Stimulated activated CD4-positive, alpha-beta T cell treated with anti-CD3 and anti-CD28 coated beads, Interleukin-4, amount 100 ng/mL, for 1 hour (primary cell): Measurements from ENCODE around the gene ESR1.
"Not testable (repeated sequence)": the region's sequence is repeated elsewhere in the genome, so short reads cannot be mapped to it uniquely, and the experiment has no call there.

Source experiments
- DNase-seq: peaks from one replicate; pipeline ENCODE4 v3.0.0-alpha.2; 2020

ESR1 gene

DNA sequence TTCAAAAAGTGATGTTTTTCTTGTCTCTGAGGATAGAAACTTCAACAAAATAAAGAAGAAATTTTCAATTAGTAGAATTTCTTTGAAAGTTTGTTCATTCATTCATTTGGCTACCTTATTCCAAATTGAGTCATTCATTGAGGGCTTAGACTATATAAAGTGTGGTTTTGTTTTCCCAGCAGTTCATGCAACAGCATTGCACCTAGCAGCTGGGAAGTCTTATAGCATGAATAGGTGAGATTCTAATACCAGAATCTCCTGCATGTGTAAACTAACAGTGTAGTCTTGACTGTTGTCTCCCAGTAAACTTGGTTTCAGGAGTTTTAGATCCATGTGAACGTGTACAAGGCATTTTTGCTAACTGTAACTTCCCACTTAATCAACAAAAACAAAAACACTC, 7.1 kb downstream of the ESR1 start:
- no peak for DNase-seq

DNA sequence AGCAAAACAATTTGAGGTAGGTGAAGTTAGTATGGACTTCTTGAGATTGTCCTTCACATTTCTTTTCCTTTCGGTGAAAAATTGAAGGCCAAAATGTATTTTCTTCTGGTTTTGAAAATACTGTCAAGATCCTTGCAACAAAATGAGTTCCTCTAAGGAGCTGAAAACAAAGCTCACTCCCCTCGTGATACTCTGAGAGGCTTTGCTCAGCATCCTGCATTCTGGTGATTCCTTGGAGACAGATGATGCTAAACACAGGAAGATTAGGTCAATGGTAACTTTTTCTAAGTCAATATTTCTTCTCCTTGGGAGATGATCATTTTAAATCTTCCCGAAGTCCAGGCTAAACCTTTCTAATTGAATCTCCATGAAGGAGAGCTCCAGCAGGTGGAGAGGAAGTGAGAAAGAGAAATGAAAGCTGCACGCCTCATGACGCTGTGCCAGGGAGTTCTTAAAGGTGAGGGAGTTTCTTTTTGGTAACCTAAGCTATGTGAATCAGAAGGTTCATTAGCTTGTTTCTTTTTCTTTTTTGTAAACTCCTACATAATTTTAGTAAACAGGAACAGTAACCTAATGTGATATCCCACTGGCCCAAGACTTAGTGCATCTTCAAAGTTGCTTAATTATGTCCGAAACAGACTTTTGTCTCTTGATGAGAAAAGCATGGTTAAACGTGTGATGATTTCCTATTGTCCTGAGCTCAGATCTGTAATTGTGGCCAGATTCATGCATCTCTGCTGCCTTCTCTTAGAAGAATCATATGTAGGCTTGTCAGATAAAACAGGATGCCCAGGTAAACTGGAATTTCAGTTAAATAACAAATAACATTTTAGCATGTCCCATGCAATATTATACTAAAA, 15.0 kb downstream of the ESR1 start:
- no peak for DNase-seq

DNA sequence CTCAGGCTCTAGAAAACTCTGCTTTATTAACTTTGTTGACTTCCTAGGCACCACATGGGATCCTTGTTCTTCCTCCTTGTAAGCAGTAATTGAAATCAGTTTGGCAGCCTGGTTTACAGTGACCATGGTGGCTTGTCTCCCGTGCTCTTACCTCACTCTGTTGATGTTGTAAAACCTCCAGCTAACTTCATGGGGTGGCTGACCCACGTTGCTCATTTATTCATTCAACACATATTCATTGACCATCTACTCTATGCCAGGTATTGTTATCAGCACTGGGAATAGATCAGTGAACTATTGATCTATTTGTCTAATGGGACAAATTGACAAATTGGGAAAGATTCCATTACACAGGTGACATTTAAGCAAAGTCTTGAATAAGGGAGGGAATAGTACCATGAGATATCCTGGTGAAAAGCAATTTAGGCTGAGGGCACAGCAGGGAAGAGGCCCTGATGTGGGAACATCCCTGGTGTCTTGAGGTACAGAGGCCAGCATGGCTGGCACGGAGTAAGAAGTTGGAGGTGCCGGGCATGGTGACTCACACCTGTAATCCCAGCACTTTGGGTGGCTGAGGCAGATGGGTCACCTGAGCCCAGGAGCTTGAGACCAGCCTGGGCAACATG, 19.1 kb downstream of the ESR1 start:
- no peak for DNase-seq

DNA sequence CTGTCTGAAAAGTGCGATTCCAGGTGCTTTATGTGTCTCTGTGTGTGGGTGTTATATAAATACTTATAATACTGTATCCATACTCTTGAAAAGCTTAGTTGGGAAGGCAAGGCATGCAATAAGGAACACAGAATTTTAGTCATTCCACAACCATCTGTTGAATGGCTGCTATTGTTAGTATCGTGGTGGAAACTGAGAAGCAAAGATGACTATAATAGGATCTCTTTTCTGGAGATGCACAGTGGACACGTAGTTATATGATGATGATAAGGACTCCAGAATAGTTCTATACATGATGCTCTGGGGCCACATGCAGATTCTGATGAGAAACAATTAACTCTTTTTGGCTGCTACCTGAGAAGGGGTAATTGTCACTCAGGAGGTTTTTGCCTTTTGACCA, 25.2 kb downstream of the ESR1 start:
- DNase-seq, result no peak

DNA sequence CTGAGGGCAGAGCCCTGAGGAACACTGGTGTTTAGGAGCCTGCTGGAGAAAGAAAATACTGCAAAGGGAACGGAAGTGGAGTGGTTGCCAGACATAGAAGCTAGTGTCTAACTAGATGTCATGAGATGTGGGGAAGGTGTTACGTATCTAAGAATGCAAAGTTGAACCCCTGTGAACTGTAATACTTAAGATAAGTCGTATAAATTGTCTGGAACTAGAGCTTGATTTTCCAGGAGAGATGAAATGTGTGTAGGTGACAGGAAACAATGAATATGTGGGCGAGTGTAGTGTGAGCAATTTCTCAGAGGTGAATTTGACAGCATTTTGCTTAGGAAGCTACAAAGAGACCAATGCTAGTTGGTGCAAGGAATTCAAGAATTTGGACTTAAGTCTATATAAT, 27.9 kb downstream of the ESR1 start:
- no peak for DNase-seq

DNA sequence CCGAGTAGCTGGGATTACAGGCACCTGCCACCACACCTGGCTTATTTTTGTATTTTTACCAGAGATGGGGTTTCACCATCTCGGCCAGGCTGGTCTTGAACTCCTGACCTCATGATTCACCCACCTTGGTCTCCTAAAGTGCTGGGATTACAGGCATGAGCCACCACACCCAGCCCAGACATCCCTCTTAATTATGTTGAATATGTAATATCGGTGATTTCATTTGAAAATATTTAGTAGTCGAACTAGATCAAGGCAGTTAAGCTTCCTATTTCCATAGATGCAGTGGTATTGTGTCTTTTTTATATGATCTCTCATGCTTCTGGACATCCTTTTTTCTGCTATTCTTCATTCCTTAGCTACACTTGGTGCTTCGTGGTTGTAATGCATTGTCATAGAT, 29.7 kb downstream of the ESR1 start:
- no peak for DNase-seq

DNA sequence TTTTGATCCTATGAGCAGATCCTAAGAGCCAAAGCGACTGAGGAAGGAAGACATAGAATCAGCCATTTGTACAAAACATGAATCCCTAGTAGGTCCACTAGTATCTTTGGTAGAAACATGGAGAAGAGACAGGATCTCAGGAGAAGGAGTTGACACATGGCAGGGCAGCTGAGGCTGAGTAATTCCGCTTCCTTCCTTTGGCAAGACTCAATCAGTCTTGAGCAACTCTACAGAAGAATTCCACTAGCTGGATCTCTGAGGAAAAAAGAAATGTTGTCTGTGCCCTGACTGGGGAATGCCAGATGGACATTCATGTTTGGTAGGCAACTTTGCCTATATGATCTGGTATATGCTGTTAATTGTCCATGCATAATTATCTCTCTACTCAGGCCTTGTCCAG, 35.3 kb downstream of the ESR1 start:
- no peak for DNase-seq

DNA sequence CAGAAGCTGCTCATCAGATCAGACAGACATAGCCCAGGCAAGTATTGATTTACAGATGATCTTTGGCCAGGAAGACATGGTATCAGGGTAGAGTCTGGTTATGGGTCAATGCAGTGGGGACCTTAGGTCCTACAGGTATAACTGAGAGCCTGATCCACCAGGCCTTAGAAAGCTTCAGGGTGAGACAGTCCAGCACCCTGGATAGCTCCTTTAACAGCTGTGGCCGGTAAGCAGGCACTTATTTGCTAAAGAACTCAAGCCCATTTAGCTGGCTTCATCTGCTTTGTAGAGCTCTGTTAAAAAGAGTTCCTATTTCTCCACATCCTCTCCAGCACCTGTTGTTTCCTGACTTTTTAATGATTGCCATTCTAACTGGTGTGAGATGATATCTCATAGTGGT, 39.6 kb downstream of the ESR1 start:
- DNase-seq, result no peak

DNA sequence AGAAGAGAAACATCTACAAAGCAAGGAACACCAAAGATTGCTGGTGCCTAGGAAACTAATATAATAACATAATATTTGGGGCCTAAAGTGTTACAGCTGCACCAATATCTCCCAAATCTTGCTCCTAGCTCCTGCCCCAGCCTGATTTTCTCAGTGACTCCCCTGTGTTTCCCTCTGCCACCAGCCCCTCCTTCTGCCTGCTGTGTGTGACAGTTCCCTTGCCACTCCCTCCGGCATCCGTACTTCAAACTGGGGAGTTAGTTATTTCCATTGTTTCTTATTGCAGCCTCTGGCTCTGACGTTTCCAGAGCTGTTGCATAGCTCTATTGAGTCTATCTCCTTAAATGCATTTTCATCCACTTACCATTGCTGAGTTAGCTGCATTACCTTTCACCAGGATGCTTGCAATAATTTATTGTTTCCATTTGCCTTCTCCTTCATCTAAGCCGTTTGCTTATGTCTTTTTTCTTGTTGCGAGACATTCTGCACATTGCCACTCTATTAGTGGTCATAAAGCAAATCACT, 43.1 kb downstream of the ESR1 start:
- no peak for DNase-seq

DNA sequence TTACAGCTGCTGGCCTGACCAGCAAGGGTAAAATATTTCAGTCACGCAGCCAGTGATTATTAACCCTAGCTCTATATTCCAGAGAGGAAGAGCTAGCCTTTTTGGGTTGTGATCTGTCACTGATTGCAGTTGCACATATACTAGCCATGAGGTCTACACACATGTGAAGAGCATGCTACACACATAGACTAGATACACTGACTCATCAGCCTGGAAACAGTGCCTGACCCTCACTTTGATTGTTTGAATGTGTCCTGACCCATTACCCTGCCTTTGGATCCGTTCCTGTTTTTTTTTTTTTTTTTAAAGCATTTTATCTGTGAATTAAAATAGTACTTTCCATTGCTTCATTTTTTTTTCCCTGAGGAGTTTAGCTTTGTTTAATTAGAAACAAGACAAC, 50.8 kb downstream of the ESR1 start:
- no peak for DNase-seq

DNA sequence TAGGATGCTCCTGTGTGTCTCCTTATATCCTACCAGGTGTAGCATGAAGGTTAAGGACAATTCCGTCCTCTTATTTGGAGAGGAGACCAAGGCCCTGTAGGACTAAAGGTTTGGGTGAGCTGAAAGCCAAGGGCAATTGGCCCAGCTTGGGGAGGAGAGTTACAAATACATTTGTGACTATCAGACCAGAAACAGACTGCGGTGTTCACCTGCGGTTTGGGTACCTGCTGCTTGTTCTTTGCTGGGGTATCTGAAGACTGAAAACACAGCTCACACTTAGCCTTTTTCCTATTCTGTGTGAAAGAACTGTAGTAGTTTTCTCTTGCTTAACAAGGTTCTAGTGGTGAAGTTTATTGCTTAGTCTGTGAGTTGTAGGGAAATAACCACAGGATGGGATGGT, 55.0 kb downstream of the ESR1 start:
- DNase-seq, result no peak

DNA sequence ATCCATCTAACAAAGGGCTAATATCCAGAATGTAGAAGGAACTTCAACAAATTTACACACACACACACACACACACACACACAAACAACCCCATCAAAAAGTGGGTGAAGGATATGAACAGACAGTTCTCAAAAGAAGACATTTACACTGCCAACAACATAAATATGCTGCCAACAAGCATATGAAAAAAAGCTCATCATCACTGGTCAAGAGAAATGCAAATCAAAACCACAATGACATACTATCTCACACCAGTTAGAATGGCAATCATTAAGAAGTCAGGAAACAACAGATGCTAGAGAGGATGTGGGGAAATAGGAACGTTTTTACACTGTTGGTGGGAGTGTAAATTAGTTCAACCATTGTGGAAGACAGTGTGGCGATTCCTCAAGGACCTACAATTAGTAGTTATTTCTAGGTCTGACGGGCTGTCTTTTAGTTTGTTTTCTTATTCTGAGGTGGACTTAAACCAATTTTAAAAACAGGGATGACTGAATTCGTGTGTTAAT, 59.9 kb downstream of the ESR1 start:
- not testable (repeated sequence) for DNase-seq

DNA sequence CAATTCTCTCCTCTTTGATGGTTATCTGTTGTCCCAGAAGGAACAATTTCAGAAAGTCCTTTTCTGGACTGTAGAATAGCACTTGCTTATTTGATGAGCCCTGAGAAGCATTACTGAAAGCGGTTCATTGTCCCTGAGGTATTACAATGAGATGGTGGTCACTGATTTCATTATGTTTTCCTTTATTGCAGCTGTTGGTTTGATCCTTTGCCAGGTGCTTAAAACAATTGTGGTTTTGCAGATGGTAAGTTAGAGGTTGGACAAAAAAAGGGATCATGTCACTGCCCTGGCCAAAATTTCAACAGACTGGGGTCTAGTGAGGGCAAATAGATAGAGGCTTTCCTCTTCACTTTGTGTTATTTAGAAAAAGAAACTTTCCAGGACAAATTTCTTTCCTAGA, 61.9 kb downstream of the ESR1 start:
- DNase-seq, result no peak

DNA sequence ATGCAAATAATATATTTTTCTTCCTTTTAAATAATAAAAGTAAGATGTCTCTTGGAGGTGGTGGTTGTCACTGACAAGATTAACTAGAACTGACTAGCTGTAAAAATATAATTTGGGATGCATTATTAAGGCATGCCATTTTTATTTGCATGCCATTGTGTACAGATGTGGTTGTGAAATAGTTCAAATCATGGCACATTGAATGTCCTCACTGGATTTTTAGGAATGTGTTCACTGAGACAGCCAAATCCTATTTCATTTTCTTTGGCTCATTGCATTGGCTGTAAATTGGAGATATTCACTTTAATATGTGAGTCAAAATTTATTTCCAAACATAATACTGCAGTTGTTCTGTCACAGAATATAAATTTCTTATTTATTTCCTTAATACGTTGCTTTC, 62.3 kb downstream of the ESR1 start:
- no peak for DNase-seq

DNA sequence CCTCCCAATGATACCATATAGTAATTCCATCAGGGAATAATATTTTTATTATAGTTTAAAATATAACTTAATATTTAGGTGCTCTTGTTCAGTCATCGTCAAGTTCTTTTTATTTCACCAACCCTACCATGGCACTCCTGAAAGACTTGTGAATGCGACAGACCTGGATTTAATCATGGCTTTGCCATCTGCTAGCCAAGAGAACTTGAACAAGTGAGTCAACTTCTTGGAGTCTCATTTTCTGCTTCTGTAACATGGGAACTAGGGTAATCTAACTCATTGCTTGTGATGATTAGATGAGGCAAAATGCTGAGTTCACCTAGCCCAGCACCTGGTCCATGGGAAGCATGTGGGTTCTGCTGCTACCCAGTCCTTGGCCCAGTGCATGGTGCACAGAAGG, 62.9 kb downstream of the ESR1 start:
- DNase-seq, result no peak

DNA sequence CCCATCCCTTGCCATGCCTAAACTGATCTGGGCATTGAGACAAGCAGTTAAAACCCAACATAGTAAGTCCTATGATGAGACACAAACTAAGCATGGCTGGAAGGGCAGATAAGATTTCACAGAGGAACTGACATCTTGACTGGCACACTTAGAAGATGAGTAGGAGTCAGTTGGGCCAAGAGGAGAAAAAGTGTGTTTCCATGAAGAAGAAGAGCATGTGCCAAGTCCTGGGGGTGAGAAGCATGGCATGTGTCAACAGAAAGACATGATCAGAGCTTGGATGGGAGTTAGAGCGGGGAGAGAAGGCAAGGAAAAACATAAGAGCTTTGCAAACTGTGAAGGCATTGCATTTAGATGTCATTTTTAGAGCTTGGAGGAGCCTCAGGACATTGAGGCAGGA, 68.0 kb downstream of the ESR1 start:
- no peak for DNase-seq

DNA sequence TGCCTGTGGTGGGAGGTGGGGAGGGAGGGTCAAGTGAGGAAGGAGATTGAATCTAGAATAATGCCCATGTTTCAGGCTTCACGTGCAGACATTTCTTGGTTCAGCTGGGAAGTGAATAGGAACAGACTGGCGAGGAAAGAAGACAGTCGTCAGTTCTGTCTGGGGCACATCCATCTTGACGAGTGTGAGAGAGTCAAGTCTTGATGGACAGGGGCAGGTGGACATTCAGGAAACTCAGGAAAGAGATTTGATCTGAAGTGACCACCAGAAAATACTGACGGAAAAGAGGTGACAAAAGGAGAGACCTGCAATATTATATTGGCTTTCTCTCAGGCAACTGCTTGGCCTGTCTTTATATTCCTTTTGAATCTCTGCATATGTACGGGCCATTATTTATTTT, 68.6 kb downstream of the ESR1 start:
- no peak for DNase-seq

DNA sequence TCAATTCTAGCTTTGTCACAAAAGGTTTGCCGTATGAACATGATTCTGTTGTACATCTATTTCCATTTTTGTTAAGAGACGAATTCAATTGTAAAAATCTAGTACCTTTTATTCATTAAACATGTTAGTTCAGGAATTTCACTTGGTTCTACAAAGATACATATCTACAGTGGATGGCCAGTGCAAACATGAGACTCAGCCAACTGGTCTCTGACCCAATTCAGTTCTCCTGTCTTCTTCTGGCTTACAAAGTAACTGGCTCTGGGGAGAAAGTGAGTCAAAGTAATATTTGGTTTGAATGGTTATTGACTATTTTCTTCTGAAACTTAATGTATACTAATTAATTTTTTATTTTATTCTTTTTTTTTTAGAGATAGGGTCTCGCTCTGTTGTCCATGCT, 70.0 kb downstream of the ESR1 start:
- DNase-seq, result no peak

DNA sequence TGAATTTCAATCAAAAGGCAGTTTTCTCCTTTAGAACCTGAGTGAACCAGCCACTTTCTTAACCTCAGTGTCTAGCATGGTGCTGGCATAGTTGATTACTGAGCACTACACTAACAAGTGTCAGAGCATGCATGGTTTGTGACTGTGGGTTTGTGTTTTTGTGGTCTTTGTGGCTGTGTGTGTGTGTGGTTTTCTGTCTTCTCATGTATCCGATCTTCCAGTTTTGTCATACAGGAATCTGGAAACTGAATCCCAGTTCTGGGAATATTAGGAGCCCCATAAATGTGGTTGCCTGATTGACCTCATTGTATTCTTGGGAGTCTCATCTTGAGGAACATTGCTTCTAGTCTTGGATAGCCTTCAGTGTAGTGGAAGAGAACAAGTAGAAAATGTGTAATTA, 73.7 kb downstream of the ESR1 start:
- no peak for DNase-seq

DNA sequence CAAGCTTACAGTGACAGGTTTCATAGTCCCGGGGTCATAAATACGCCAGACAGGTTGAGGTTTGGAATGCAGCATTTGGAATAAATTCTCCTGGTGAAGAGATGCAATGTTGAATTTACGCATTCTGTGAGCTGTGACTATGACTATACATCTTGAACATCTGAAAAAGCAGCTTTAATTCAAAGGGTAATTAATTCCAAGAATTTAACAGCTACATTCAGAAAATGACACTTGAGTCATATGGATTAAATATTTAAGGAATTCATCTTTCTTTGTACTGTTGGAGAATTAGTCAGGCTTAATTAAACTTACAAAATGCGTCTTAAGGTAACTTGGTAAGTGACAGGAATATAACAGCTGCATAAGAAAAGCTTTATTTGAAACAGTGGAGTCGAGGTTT, 74.7 kb downstream of the ESR1 start:
- DNase-seq, result no peak

DNA sequence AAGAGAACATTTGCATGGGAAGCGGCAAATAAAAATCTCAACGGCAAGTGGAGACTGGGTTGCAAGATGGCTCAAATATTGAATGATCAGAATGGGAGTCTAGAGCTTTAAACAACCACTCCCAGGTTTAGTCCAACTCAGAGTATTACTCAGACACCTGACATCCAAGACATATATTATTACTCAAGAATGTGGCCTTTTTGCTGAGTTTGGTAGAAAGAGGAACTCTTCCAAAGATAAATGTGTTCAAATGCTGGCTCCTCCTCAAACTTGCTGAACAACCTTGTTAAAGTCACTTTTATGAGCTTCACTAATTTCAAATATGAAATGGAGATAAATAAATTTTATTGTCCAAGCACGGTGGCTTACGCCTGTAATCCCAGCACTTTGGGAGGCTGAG, 77.8 kb downstream of the ESR1 start:
- no peak for DNase-seq

DNA sequence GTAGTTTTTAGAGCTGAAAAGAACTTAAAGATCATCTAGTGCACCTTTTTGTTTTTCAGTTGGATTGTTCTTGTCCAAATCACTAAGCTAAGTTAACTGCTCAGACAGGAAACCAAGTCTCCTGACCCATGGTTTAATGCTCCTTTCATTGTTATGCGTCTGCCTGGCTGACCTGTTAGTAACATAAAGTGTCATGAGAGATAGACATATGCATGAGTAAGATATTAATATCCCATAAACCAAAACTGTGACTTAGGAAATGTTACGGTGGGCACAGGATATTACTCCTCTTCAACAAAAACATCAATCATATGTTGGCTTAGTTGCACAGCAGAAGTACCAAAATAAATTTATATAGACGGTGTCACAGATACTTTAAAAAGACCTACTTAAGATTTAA, 84.0 kb downstream of the ESR1 start:
- DNase-seq, result no peak

DNA sequence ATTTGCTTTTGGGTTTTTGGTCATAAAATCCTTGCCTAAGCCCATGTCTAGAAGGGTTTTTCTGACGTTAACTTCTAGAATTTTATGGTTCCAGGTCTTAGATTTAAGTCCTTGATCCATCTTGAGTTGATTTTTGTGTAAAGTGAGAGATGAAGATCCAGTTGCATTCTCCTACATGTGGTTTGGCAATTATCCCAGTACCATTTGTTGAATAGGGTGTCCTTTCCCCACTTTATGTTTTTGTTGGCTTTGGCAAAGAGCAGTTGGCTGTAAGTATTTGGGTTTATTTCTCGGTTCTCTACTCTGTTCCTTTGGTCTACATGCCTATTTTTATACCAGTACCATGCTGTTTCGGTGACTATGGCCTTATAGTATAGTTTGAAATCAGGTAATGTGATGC, 86.9 kb downstream of the ESR1 start:
- not testable (repeated sequence) for DNase-seq

DNA sequence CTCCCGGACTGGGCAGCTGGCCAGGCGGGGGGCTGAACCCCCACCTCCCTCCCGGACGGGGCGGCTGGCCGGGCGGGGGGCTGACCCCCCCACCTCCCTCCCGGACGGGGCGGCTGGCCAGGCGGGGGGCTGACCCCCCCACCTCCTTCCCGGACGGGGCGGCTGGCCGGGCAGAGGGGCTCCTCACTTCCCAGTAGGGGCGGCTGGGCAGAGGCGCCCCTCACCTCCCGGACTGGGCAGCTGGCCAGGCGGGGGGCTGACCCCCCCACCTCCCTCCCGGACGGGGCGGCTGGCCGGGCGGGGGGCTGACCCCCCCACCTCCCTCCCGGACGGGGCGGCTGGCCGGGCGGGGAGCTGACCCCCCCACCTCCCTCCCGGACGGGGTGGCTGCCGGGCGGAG, 91.7 kb downstream of the ESR1 start:
- DNase-seq, result not testable (repeated sequence)
